Body of pancreas (tissue), 4 donors: ENCODE results near the gene OR5F1.

Experiments used
- CTCF ChIP-seq, 7 experiments: fragments of 450-650 bp in 4 of 7; fragments of 200-600 bp in 3 of 7; sonication (generic) in 3 of 7; IDR thresholded peaks; one replicate each; pipeline ENCODE4 v1.5.1; 2016 to 2019; ENCODE audit warnings: antibody characterized with exemption in 7 of 7
- POLR2A ChIP-seq, 3 donors: fragments of 450-650 bp; IDR thresholded peaks; one replicate each; pipeline ENCODE4 v1.6.1; 2016; ENCODE audit warnings: antibody characterized with exemption in 3 of 3, mild to moderate bottlenecking in 2 of 3

GRCh38 chr11:55956521-55956920, 37.9 kb downstream of the OR5F1 start:
- TF ChIP-seq CTCF (IDR thresholded peaks at IDR 0.05) (no peak), POLR2A (IDR thresholded peaks at IDR 0.05) (no peak)
